ENCODE results near the gene SEZ6L.

Gene SEZ6L

DNA sequence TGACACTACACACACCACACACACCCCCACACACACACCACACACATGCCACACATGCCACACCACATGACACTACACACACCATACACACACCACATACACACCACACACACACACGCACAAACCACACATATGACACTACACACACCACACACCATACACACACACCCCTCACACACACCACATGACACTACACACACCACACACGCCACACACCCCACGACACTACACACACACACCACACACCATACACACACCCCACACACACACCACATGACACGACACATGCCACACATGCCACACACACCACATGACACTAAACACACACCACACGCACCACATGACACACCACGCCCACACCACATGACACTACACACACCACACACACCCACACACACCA, 158.0 kb downstream of the SEZ6L start:
- no peak overlapping the region for H3K4me3 ChIP-seq (ENCODE audit: low read length)
- H3K9me3 ChIP-seq (ENCODE audit: control insufficient read depth, insufficient read depth, low read length): no peaks in the 10 kb centered on the region
- H3K27me3 ChIP-seq (ENCODE audit: control insufficient read depth, insufficient read depth, low read length): no peaks in the 10 kb centered on the region
- no peaks in the 10 kb centered on the region for H3K36me3 ChIP-seq (ENCODE audit: control insufficient read depth, insufficient read depth, low read length)
- no peaks in the 10 kb centered on the region for H3K4me1 ChIP-seq (ENCODE audit: control insufficient read depth, insufficient read depth, low read length)
- WGBS (ENCODE audit: insufficient coverage, insufficient read length): 100% methylated on average over 6 of the region's 6 CpGs
- H3K27ac ChIP-seq (ENCODE audit: low read length): no peak overlapping the region
- no peak for DNase-seq (ENCODE audit: low read depth, low spot score)

DNA sequence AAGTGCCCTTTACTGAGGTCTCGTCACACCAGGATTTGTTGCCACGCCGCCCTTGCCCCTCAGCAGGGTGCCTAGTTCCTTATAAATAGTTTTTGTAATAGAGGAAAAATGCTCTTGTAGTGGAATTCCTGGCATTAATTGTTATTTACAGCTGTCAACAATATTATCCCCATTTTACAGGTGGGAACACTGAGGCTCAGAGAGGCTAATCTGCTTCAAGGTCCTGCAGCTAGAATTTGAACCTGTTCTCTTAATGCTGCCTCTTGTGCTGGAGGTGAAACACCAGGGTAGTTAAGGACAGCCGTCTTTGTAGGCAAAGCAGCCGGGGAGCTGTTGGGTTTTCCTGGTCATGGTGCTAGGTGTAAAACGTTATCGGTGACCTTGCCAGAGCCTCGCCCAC, 159.0 kb downstream of the SEZ6L start:
- no peaks in the 10 kb centered on the region for H3K4me1 ChIP-seq (ENCODE audit: control insufficient read depth, insufficient read depth, low read length)

DNA sequence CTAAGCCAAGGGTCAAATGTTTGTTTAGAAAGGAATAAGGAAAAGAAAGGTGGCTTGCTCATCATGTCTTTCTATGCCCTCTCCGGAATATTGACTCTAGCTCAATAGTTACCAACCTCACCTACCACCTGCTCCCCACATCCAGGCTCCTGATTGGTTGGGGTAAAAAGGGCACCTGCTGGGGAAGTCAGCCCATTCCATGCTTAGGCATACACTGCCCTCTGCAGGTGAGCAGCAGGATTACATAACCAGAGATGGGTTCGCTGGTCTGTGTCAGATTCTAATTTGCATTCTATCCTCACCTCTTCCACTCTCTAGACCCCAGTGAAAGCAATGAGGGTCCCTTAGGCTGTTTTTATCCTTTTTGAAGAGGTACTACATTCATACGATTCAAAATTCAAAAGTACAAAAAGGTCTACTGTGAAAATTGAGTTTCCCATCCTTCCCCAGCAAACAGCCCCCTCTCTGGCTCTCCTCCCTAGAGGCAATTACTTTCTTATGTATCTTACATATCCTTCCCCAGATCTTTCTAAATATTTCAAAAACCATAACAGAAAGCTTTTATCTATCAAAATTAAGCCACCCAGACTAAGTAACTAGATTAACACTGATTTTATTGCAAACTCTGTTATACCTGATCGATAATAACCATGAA, 161.8 kb downstream of the SEZ6L start:
- no peaks in the 10 kb centered on the region for H3K36me3 ChIP-seq (ENCODE audit: control insufficient read depth, insufficient read depth, low read length)
- no peaks in the 10 kb centered on the region for H3K4me1 ChIP-seq (ENCODE audit: control insufficient read depth, insufficient read depth, low read length)
- no peak overlapping the region for H3K4me3 ChIP-seq (ENCODE audit: low read length)
- H3K27ac ChIP-seq (ENCODE audit: low read length): no peak overlapping the region
- DNase-seq (ENCODE audit: low read depth, low spot score): peak; percentile 77
- H3K27me3 ChIP-seq (ENCODE audit: control insufficient read depth, insufficient read depth, low read length): no peaks in the 10 kb centered on the region
- no CpG with 5 or more reads among the region's 4 CpGs for WGBS (ENCODE audit: insufficient coverage, insufficient read length)
- H3K9me3 ChIP-seq (ENCODE audit: control insufficient read depth, insufficient read depth, low read length): no peaks in the 10 kb centered on the region

More for the DNA sequence above, 159.0 kb downstream of the SEZ6L start:
- Histone ChIP-seq H3K36me3 (ENCODE audit: control insufficient read depth, insufficient read depth, low read length) (no peaks in the 10 kb centered on the region), H3K27me3 (ENCODE audit: control insufficient read depth, insufficient read depth, low read length) (no peaks in the 10 kb centered on the region), H3K9me3 (ENCODE audit: control insufficient read depth, insufficient read depth, low read length) (no peaks in the 10 kb centered on the region), H3K27ac (ENCODE audit: low read length) (no peak overlapping the region), H3K4me3 (ENCODE audit: low read length) (no peak overlapping the region)
- no CpG with 5 or more reads among the region's 8 CpGs for WGBS (ENCODE audit: insufficient coverage, insufficient read length)
- no peak for DNase-seq (ENCODE audit: low read depth, low spot score)

DNA sequence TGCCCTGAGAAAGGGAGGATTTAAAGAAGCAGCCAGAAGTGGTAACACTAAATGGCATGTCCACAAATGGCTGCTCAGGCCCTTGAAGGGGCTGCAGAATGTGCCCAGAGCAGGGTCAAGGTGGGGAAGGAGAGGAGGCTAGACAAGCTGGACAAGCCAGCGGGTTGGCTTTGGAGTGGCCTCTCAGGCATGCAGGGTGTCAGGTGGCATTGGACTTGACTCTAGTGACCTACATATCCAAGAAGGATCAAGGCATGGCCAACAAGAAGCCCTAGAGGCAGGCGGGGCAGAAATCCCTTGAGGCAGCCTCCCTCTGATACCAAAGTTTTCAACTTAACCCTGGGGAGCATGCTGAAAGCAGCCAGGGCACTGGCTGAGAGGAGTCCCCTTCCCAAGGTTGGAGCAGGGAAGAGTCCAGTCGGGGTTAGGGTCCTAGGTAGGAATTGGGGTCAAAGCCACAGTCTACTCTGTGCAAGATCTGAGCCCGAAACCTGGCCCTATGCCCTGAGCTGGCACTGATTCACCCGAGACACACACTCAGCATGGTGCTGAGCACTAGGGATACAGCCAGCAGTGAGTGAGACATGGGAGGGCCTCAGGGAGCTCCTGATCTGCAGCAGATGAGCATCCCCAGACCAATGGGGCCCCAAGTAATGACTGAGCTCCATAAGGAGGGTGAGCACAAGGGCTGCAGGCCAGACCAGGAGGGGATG, 164.0 kb downstream of the SEZ6L start:
- Histone ChIP-seq H3K27ac (ENCODE audit: low read length) (no peak overlapping the region), H3K36me3 (ENCODE audit: control insufficient read depth, insufficient read depth, low read length) (no peaks in the 10 kb centered on the region), H3K4me3 (ENCODE audit: low read length) (no peak overlapping the region), H3K4me1 (ENCODE audit: control insufficient read depth, insufficient read depth, low read length) (no peaks in the 10 kb centered on the region), H3K9me3 (ENCODE audit: control insufficient read depth, insufficient read depth, low read length) (no peaks in the 10 kb centered on the region), H3K27me3 (ENCODE audit: control insufficient read depth, insufficient read depth, low read length) (no peaks in the 10 kb centered on the region)
- DNase-seq (ENCODE audit: low read depth, low spot score): no peak
- no CpG with 5 or more reads among the region's 5 CpGs for WGBS (ENCODE audit: insufficient coverage, insufficient read length)

DNA sequence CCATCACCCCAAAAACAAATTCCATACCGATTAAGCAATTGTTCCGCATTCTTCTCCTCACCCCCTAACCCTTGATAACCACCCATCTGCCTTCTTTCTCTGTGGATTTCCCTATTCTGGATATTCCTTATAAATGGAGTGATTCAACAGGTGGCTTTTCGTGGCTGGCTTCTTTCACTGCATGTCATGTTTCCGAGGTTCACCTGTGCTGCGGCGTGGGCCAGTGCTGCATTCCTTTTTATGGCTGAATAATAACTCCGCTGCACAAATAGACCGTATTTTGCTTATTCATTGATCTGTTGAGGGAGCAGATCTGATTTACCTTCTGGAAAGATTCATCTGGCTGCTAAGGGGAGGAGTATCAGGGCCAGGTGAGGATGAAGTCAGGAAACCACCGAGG, 165.0 kb downstream of the SEZ6L start:
- Histone ChIP-seq H3K4me1 (ENCODE audit: control insufficient read depth, insufficient read depth, low read length) (no peaks in the 10 kb centered on the region), H3K27ac (ENCODE audit: low read length) (no peak overlapping the region), H3K9me3 (ENCODE audit: control insufficient read depth, insufficient read depth, low read length) (no peaks in the 10 kb centered on the region), H3K4me3 (ENCODE audit: low read length) (no peak overlapping the region), H3K27me3 (ENCODE audit: control insufficient read depth, insufficient read depth, low read length) (no peaks in the 10 kb centered on the region), H3K36me3 (ENCODE audit: control insufficient read depth, insufficient read depth, low read length) (no peaks in the 10 kb centered on the region)
- 92% methylated on average over 2 of the region's 9 CpGs for WGBS (ENCODE audit: insufficient coverage, insufficient read length)
- no peak for DNase-seq (ENCODE audit: low read depth, low spot score)

DNA sequence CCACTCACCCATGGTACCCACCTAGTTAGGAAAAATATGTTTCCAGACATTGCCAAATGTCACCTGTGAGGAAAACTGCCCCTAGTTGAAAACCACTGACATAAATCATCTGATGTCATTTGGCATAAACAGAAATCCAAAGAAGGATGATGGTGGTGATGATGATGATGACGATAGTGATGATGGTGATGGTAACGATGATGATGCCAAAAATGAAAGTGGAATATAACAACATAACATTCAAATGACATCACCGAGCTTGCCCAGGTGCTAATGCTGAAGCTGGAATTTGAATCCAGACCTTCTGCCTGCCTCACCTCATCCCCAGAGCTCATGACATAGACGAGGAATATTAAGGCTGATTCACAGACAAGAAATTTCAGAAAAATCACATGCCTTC, 167.5 kb downstream of the SEZ6L start:
- Histone ChIP-seq H3K4me1 (ENCODE audit: control insufficient read depth, insufficient read depth, low read length) (no peaks in the 10 kb centered on the region), H3K9me3 (ENCODE audit: control insufficient read depth, insufficient read depth, low read length) (no peaks in the 10 kb centered on the region), H3K27ac (ENCODE audit: low read length) (no peak overlapping the region), H3K36me3 (ENCODE audit: control insufficient read depth, insufficient read depth, low read length) (no peaks in the 10 kb centered on the region), H3K27me3 (ENCODE audit: control insufficient read depth, insufficient read depth, low read length) (no peaks in the 10 kb centered on the region; the same call in 1 of the 2 replicates), H3K4me3 (ENCODE audit: low read length) (no peak overlapping the region)
- no CpG with 5 or more reads among the region's 4 CpGs for WGBS (ENCODE audit: insufficient coverage, insufficient read length)
- no peak for DNase-seq (ENCODE audit: low read depth, low spot score)

DNA sequence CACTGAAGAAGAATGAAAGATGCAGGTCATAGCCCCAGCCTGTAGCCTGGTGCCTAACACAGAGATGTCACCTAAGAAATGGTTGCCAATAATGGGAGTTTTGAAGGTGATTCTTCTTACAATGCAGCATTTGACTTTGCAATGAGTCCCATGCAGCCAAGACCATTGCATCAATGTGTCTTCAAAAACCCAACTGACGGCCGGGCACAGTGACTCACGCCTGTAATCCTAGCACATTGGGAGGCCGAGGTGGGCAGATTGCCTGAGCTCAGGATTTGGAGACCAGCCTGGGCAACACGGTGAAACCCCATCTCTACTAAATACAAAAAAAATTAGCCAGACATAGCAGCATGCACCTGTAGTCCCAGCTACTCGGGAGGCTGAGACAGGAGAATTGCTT, 170.5 kb downstream of the SEZ6L start:
- no CpG with 5 or more reads among the region's 6 CpGs for WGBS (ENCODE audit: insufficient coverage, insufficient read length)
- Histone ChIP-seq H3K4me1 (ENCODE audit: control insufficient read depth, insufficient read depth, low read length) (no peaks in the 10 kb centered on the region), H3K4me3 (ENCODE audit: low read length) (no peak overlapping the region), H3K27ac (ENCODE audit: low read length) (no peak overlapping the region), H3K36me3 (ENCODE audit: control insufficient read depth, insufficient read depth, low read length) (no peaks in the 10 kb centered on the region), H3K27me3 (ENCODE audit: control insufficient read depth, insufficient read depth, low read length) (no peaks in the 10 kb centered on the region; the same call in 1 of the 2 replicates), H3K9me3 (ENCODE audit: control insufficient read depth, insufficient read depth, low read length) (no peaks in the 10 kb centered on the region)
- DNase-seq (ENCODE audit: low read depth, low spot score): no peak

DNA sequence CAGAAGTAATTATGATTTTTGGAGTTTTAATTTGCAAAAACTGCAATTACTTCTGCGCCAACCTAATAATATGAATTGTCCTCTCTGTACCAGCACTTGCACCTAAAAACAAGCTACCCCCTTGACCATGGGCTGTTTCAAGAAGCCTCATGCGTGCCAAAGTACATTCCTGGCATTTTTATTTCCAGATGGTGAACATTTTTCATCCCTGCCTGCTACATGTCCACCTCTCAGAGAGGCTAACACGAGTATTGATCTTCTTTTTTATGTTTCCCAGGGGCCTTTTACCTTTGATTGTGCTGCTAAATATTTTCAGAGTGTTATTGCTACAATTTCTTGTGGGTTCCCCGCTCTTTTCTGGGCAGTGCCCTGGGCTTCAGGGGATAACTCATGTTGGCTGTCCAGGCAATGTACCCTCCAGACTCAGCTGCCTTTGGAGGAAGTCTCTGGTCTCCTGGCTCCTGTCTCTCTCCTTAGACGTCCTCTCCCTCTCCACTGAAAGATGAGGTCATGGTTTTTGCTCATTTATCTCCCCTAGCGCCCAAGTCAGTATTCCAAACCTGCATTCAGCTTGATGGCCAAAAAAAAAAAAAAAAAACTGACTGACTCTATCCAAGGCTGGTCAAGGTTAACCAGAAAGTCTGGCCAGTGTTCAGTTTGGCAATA, 173.6 kb downstream of the SEZ6L start:
- no CpG with 5 or more reads among the region's 6 CpGs for WGBS (ENCODE audit: insufficient coverage, insufficient read length)
- Histone ChIP-seq H3K9me3 (ENCODE audit: control insufficient read depth, insufficient read depth, low read length) (no peaks in the 10 kb centered on the region), H3K36me3 (ENCODE audit: control insufficient read depth, insufficient read depth, low read length) (no peaks in the 10 kb centered on the region), H3K4me1 (ENCODE audit: control insufficient read depth, insufficient read depth, low read length) (no peaks in the 10 kb centered on the region), H3K27me3 (ENCODE audit: control insufficient read depth, insufficient read depth, low read length) (no peaks in the 10 kb centered on the region; the same call in 1 of the 2 replicates), H3K27ac (ENCODE audit: low read length) (no peak overlapping the region), H3K4me3 (ENCODE audit: low read length) (no peak overlapping the region)
- DNase-seq (ENCODE audit: low read depth, low spot score): no peak

DNA sequence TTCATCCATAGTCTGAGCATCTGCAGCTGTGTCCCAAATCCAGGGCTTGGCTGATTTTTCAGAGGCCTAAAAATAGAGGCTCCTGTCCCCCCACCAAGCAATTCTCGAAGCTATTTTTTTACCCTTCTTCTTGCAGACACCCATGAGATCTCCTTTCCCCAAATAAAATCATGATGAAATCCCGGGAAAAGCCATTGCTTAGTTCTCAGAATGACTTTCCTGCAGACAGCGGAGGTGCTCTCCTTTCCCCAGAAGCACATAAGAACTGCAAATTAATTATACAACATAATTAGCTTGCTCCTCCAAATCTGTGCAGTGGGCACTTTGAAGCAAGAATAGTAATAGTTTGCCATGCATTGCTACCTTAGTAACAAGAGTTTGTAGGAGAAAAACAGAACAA, 176.2 kb downstream of the SEZ6L start:
- Histone ChIP-seq H3K27ac (ENCODE audit: low read length) (no peak overlapping the region), H3K27me3 (ENCODE audit: control insufficient read depth, insufficient read depth, low read length) (no peaks in the 10 kb centered on the region; the same call in 1 of the 2 replicates), H3K4me1 (ENCODE audit: control insufficient read depth, insufficient read depth, low read length) (no peaks in the 10 kb centered on the region), H3K4me3 (ENCODE audit: low read length) (no peak overlapping the region), H3K9me3 (ENCODE audit: control insufficient read depth, insufficient read depth, low read length) (no peaks in the 10 kb centered on the region), H3K36me3 (ENCODE audit: control insufficient read depth, insufficient read depth, low read length) (no peaks in the 10 kb centered on the region)
- WGBS (ENCODE audit: insufficient coverage, insufficient read length): no CpG with 5 or more reads among the region's 3 CpGs
- no peak for DNase-seq (ENCODE audit: low read depth, low spot score)

DNA sequence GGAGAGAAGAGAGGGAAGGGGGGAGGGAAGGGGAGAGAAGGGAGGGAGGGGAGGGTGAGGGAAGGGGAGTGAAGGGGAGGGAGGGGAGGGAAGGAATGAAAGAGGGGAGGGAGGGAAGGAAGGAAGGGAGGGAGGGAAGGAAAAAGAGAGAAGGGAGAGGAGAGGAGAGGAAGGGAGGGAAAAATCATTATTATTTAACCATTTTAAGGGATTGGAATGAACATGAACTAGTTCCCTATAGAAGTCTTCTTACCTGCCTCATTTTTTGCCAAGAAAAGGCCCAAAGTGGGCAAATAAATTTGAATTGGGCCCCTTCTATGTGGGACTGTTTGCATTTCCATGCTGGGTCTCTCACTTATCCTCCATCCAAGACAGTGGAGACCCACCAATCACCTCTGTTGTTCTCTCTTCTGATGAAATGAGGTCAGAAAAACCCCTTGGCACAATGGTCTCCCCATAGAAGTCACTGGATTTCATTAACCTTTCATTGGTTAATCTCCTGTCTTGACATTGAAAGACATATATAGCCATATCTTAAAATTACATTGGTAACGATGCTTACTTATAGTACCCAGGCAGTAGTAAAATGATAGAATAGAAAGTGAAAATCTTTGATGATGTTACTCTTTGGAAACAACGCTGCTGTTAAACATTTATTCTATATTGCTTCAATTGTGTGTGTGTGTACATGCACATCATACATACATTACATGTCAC, 179.7 kb downstream of the SEZ6L start:
- no peaks in the 10 kb centered on the region for H3K4me1 ChIP-seq (ENCODE audit: control insufficient read depth, insufficient read depth, low read length)
- no peaks in the 10 kb centered on the region for H3K27me3 ChIP-seq (ENCODE audit: control insufficient read depth, insufficient read depth, low read length)
- no peak overlapping the region for H3K27ac ChIP-seq (ENCODE audit: low read length)
- H3K4me3 ChIP-seq (ENCODE audit: low read length): no peak overlapping the region
- no peaks in the 10 kb centered on the region for H3K9me3 ChIP-seq (ENCODE audit: control insufficient read depth, insufficient read depth, low read length)
- WGBS (ENCODE audit: insufficient coverage, insufficient read length): no CpG with 5 or more reads among the region's 2 CpGs
- H3K36me3 ChIP-seq (ENCODE audit: control insufficient read depth, insufficient read depth, low read length): no peaks in the 10 kb centered on the region
- no peak for DNase-seq (ENCODE audit: low read depth, low spot score)

Measured in iPS DF 6.9 (cell line).